GM12873 (cell line): Measurements from ENCODE around the gene PRKN.

Experiments used
- CTCF ChIP-seq: IDR thresholded peaks from 2 replicates; pipeline ENCODE4 v1.5.1; 2012; ENCODE audit warnings: low read depth, mild to moderate bottlenecking, moderate library complexity, low read length, control low read depth; ENCODE audit not compliant: insufficient read depth; ENCODE audit errors: missing control alignments

The PRKN gene

DNA sequence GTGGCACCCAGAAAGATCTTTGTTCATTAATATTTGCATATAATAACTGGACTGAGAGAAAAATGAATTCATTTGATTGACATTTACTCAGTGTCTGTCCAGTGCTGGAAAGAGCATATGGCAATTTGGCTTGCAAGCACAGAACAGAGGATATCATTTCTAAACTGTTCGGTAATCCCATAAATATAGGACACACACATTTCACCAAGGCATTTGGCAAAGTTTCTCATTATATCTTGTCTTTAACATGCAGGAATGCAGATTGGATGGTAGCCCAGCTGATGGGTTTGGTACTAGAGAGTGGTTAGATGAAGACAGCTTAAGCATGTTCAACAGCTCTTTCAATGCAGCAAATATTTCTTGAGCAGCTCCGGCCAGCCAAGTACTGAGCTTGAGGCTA is 259.2 kb downstream of the PRKN start:
- no peak for TF ChIP-seq CTCF

GRCh38 chr6:162467679-162468078 is 259.9 kb downstream of the PRKN start:
- no peak for TF ChIP-seq CTCF

DNA sequence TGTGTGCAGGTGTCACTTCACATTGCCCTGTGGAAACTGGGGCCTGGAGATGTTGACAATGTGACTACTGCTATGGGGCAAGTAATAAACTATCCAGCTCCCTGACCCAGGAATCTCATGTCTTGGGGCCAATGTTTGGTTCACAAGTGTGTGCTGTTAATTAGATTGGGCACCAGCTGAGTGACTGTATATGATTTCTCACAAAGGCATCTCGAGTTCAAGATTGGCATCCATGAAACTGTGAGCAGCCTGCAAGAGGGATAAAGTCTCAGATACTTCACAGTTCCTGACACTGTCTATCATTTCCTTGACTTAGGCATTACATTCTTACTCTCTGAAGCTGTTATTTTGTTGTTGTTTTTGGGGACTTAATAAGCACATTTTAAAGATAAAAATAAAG is 264.0 kb downstream of the PRKN start:
- no peak for TF ChIP-seq CTCF

DNA sequence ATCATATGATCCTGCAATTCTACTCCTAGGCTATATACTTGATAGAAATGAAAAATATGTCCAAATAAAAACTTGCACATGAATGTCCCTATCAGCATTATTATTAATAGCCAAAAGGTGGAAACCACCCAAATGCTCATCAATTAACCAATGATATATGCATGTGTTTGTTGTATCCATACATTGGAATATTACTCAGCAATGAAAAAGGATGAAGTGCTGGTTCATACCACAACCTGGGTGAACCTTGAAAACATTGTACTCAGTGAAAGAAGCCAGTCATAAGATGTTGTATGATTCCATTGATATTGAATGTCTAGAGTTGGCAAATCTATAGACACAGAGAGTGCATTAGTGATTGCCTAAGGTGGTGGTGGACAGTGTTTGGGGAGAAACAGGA is 267.6 kb downstream of the PRKN start:
- no peak for TF ChIP-seq CTCF

DNA sequence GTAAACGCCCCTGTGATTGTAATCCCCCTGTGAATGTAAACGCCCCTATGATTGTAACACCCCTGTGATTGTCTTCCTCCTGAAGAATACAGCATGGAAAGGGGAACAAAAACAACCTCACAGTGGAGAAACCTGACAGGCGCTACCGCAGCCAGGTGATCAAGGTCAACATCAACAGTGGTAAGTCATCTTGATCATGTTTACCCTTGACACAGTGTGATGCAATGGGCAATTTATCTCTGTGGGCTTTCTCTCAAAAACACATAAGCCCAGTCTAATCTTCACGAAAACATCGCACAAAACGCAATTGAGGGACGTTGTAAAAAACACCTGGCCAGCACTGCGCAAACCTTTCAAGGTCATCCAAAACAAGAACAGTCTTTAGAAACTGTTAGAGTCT is 277.2 kb downstream of the PRKN start:
- no peak for TF ChIP-seq CTCF

DNA sequence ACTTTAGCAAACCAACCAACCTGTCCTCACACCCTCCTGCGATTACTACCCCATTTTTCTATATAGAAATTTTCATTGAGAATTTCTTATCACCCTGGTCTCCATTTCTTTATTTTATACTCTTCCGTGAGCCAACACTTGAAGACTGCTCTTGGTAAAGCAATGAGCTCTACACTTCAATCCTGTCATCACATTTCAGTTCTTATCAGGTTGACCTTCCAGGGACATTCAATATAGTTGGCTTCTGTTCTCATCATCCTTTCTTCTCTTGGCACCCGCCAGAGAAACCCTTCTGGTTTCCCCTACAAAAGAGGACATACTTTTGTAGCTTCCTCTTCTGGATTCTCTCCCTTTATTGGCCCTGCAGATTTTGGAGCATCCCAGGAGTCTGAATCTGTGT is 279.3 kb downstream of the PRKN start:
- no peak for TF ChIP-seq CTCF

DNA sequence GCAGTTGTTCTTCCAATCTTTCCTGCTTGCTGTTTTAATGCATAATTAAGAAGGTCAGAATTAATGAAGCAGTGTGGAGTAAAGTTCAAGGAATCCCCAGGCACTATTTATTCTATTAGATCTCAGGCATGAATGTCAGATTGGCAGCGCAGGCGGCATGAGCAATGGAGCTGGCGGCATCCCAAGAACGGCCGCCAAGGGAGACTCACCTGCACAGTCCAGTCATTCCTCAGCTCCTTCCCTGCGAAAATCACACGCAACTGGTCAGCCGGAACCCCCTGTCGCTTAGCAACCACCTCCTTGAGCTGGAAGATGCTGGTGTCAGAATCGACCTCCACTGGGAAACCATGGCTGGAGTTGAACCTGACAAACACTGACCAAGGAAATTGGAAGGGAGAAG is 284.5 kb downstream of the PRKN start:
- TF ChIP-seq CTCF: no peak

- TF ChIP-seq CTCF: peak; percentile 14
These were observed 284.9 kb downstream of the PRKN start for GRCh38 chr6:162442687-162443086.
